ENCODE data around the gene CDK16.

DNA sequence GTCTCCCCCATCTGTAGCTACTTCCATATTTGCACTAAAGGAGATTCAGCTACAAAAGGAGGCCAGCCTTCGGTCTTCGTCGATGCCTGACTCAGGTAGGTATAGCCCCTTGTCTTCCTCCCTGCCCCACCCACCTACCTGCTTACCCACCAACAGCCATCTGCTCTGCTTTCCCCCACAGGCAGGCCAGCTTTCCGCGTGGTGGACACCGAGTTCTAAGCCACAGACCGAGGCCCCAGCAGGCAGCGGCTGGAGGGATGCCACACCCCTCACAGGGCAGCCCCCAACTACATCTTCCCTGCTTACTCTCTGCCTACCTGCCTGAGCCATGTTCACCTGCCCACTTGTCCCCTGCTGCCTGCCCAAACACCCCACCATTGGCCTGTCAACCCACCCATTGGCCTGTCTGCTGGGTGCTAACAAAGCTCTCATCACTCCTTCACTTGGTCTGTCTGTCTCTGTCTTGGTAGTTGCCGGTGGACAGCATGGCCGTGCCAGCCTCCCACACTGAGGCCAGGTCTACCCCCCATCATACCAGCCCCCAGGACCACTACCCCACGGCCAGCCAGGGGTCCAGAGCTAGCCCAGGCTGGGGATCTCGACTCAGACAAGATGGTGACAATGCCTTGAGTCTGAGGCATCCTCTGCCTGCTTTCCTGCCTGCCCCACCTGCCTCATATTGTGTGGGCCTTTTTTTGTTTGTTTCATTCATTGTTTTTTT lies 10.2 kb downstream of the CDK16 start:
- TF ChIP-seq EZH2 (IDR thresholded peaks at IDR 0.05; ENCODE audit: borderline replicate concordance, insufficient read depth, low read length, poor library complexity, severe bottlenecking) (no peak), TAF1 (IDR thresholded peaks at IDR 0.05; ENCODE audit: low read depth) (no peak), EP300 (conservative IDR thresholded peaks at IDR 0.05; ENCODE audit: poor library complexity, severe bottlenecking) (no peak), POLR2AphosphoS5 (IDR thresholded peaks at IDR 0.05) (no peak)
- TF ChIP-seq, protein P1, sequence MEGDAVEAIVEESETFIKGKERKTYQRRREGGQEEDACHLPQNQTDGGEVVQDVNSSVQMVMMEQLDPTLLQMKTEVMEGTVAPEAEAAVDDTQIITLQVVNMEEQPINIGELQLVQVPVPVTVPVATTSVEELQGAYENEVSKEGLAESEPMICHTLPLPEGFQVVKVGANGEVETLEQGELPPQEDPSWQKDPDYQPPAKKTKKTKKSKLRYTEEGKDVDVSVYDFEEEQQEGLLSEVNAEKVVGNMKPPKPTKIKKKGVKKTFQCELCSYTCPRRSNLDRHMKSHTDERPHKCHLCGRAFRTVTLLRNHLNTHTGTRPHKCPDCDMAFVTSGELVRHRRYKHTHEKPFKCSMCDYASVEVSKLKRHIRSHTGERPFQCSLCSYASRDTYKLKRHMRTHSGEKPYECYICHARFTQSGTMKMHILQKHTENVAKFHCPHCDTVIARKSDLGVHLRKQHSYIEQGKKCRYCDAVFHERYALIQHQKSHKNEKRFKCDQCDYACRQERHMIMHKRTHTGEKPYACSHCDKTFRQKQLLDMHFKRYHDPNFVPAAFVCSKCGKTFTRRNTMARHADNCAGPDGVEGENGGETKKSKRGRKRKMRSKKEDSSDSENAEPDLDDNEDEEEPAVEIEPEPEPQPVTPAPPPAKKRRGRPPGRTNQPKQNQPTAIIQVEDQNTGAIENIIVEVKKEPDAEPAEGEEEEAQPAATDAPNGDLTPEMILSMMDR (IDR thresholded peaks at IDR 0.05; ENCODE audit: poor library complexity, severe bottlenecking), result no peak
- TF ChIP-seq, protein P2, sequence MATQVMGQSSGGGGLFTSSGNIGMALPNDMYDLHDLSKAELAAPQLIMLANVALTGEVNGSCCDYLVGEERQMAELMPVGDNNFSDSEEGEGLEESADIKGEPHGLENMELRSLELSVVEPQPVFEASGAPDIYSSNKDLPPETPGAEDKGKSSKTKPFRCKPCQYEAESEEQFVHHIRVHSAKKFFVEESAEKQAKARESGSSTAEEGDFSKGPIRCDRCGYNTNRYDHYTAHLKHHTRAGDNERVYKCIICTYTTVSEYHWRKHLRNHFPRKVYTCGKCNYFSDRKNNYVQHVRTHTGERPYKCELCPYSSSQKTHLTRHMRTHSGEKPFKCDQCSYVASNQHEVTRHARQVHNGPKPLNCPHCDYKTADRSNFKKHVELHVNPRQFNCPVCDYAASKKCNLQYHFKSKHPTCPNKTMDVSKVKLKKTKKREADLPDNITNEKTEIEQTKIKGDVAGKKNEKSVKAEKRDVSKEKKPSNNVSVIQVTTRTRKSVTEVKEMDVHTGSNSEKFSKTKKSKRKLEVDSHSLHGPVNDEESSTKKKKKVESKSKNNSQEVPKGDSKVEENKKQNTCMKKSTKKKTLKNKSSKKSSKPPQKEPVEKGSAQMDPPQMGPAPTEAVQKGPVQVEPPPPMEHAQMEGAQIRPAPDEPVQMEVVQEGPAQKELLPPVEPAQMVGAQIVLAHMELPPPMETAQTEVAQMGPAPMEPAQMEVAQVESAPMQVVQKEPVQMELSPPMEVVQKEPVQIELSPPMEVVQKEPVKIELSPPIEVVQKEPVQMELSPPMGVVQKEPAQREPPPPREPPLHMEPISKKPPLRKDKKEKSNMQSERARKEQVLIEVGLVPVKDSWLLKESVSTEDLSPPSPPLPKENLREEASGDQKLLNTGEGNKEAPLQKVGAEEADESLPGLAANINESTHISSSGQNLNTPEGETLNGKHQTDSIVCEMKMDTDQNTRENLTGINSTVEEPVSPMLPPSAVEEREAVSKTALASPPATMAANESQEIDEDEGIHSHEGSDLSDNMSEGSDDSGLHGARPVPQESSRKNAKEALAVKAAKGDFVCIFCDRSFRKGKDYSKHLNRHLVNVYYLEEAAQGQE (IDR thresholded peaks at IDR 0.05; ENCODE audit: borderline replicate concordance), result no peak

Data from neural cell (in vitro differentiated cells).